GM12878 (cell line): Measurements from ENCODE around the gene ADCY7. TPM values are rescaled to one million over a fixed set of nuclear protein-coding genes. Genes with fewer than 3 reads are reported as not detected.
A peak's percentile ranks its signal among the peaks of the same experiment; 100 is the strongest.

Experiments
- ATAC-seq: fragments of 200-7000 bp; cut with Tn5 transposase; 3 replicates; pipeline ENCODE4 v1.9.1; 2020; ENCODE audit warnings: mild to moderate bottlenecking, moderate library complexity
- BruUV-seq: library from RNA; stranded (reverse); fragments of 400-500 nt; replicated peaks from 2 replicates; lab custom pipeline; 2021; lab: Mats Ljungman, UMichigan
- CTCF ChIA-PET: fragments of 300-600 bp; sonication (Branson Sonifier 250); formaldehyde crosslinking; extraction: SDS; loops from one replicate; lab custom pipeline; 2021; ENCODE audit warnings: inconsistent platforms; lab: Yijun Ruan, JAX
- POLR2A ChIA-PET: fragments of 350-600 bp; formaldehyde crosslinking; extraction: SDS; loops from one replicate; lab custom pipeline; 2021; ENCODE audit warnings: inconsistent platforms; lab: Charles Lee
- RAD21 ChIA-PET: fragments of 300-600 bp; sonication (Branson Sonifier 250); formaldehyde crosslinking; loops from one replicate; lab custom pipeline; 2023; ENCODE audit warnings: antibody characterized with exemption; ENCODE audit not compliant: unreplicated experiment; lab: Charles Lee
- SMC1A ChIA-PET: fragments of 300-600 bp; sonication (Branson Sonifier 250); formaldehyde crosslinking; loops from one replicate; lab custom pipeline; 2023; ENCODE audit not compliant: unreplicated experiment, uncharacterized antibody; lab: Charles Lee
- DNase-seq: peaks from one replicate; pipeline ENCODE4 v3.0.0-alpha.2; 2011; ENCODE audit warnings: low read depth, low spot score
- FAIRE-seq: peaks from 3 replicates; lab custom pipeline; 2011; peaks lifted over from hg19 to GRCh38; lab: Jason Lieb, UNC
- H2AFZ ChIP-seq: 2 replicates; pipeline ENCODE4 v1.6.0; 2011; ENCODE audit warnings: low read depth, low read length, control low read depth; ENCODE audit not compliant: control insufficient read depth
- H3K27ac ChIP-seq: 2 replicates; pipeline ENCODE4 v1.5.1; 2011; ENCODE audit warnings: control low read depth; ENCODE audit not compliant: control insufficient read depth, insufficient read depth
- H3K27me3 ChIP-seq, 2 experiments: replicated peaks in 1 of 2; 2 replicates each; pipeline versions ENCODE4 v1.6.0 to v1.6.1; 2011; ENCODE audit warnings: low read length in 1 of 2; ENCODE audit not compliant: control insufficient read depth in 2 of 2, insufficient read depth in 2 of 2
- H3K36me3 ChIP-seq, 2 experiments: 2 replicates each; pipeline ENCODE4 v1.5.1; 2011; ENCODE audit warnings: low read length in 1 of 2; ENCODE audit not compliant: control insufficient read depth in 2 of 2, insufficient read depth in 2 of 2
- H3K4me1 ChIP-seq: 2 replicates; pipeline ENCODE4 v1.6.1; 2011; ENCODE audit warnings: mild to moderate bottlenecking, low read length, moderate library complexity, mixed read lengths; ENCODE audit not compliant: control insufficient read depth, insufficient read depth
- H3K4me2 ChIP-seq: 2 replicates; pipeline ENCODE4 v1.6.0; 2011; ENCODE audit warnings: control low read depth; ENCODE audit not compliant: control insufficient read depth, insufficient read depth
- H3K4me3 ChIP-seq: fragments of 200-600 bp; sonication (generic); 2 replicates; pipeline ENCODE4 v1.5.1; 2016
- H3K79me2 ChIP-seq: 2 replicates; pipeline ENCODE4 v1.6.0; 2011; ENCODE audit warnings: low read length; ENCODE audit not compliant: control insufficient read depth, insufficient read depth
- H3K9ac ChIP-seq: 2 replicates; pipeline ENCODE4 v1.8.0; 2011; ENCODE audit warnings: low read length, control low read depth, mixed read lengths; ENCODE audit not compliant: control insufficient read depth, insufficient read depth
- H3K9me3 ChIP-seq: replicated peaks from 3 replicates; pipeline ENCODE4 v1.5.1; 2011; ENCODE audit warnings: mild to moderate bottlenecking, low read length; ENCODE audit not compliant: control insufficient read depth, insufficient read depth
- H4K20me1 ChIP-seq: 2 replicates; pipeline ENCODE4 v1.6.0; 2011; ENCODE audit not compliant: control insufficient read depth, insufficient read depth
- CEBPB ChIP-seq, 2 experiments: fragments of 150-350 bp in 1 of 2; IDR thresholded peaks; 2 replicates each; pipeline ENCODE4 v1.6.1; 2012 to 2014; ENCODE audit warnings: low read depth in 2 of 2, low read length in 2 of 2, borderline replicate concordance in 1 of 2, inconsistent platforms in 1 of 2
- FOXM1 ChIP-seq: IDR thresholded peaks from 2 replicates; pipeline ENCODE4 v1.6.1; 2012; ENCODE audit warnings: low read depth, mild to moderate bottlenecking, inconsistent platforms, low read length, moderate library complexity
- HDGF ChIP-seq: fragments of 450-650 bp; IDR thresholded peaks from 2 replicates; pipeline ENCODE4 v1.6.1; 2016; ENCODE audit warnings: antibody characterized with exemption
- MYC ChIP-seq: IDR thresholded peaks from 2 replicates; pipeline ENCODE4 v1.6.1; 2011; ENCODE audit warnings: mild to moderate bottlenecking, low read length, moderate library complexity, inconsistent platforms; ENCODE audit not compliant: insufficient read depth, insufficient replicate concordance, insufficient read length, severe bottlenecking
- SIN3A ChIP-seq: IDR thresholded peaks from 2 replicates; pipeline ENCODE4 v1.6.1; 2012; ENCODE audit warnings: low read depth, low read length, improper control_type of control experiment
- SMARCA5 ChIP-seq: fragments of 450-650 bp; IDR thresholded peaks from 2 replicates; pipeline ENCODE4 v1.6.1; 2017; ENCODE audit warnings: mild to moderate bottlenecking
- SUZ12 ChIP-seq: fragments of 200-600 bp; sonication (generic); IDR thresholded peaks from one replicate; pipeline ENCODE4 v1.6.1; 2018; ENCODE audit warnings: antibody characterized with exemption, mild to moderate bottlenecking; ENCODE audit not compliant: unreplicated experiment
- TCF12 ChIP-seq: IDR thresholded peaks from 2 replicates; pipeline ENCODE4 v1.6.1; 2011; ENCODE audit warnings: low read depth, mild to moderate bottlenecking, low read length
- TCF3 ChIP-seq: IDR thresholded peaks from 2 replicates; pipeline ENCODE4 v1.6.1; 2012; ENCODE audit warnings: low read depth, mild to moderate bottlenecking, low read length, borderline replicate concordance; ENCODE audit not compliant: insufficient read depth
- WGBS: methylation state at CpG from one replicate; pipeline ENCODE4 v1.1.6; 2016; ENCODE audit warnings: low lambda C conversion rate; ENCODE audit not compliant: insufficient replicate concordance, insufficient coverage; ENCODE audit errors: missing lambda C conversion rate; 5-methylcytosine and 5-hydroxymethylcytosine counted together
- in situ Hi-C: fragments of 300-500 bp; cut with MboI; formaldehyde crosslinking; loops from 9 replicates; pipeline ENCODE4 v1.14.3; 2018; ENCODE audit warnings: mixed read lengths
- intact Hi-C: fragments of 100-400 bp; cut with micrococcal nuclease; formaldehyde crosslinking; loops from one replicate; pipeline ENCODE4 v1.14.2; 2022; ENCODE audit not compliant: unreplicated experiment
- polyA plus RNA-seq, 11 experiments: library from polyadenylated mRNA; depleted of rRNA in 4 of 11; unstranded in 6 of 11; stranded (reverse) in 5 of 11; fragments of >200 nt; fragmentation: Nextera tagmentation in 4 of 11; fragmentation: Illumina TruSeq in 1 of 11; extraction: Ambion mirVana in 4 of 11; extraction: Trizol in 1 of 11; gene quantifications; 1 replicate in 1 of 11; 2 replicates in 10 of 11; pipeline versions ENCODE4 v1.2.1 to v1.2.3, GENCODE V29; 2011 to 2016; ENCODE audit warnings: inconsistent platforms in 2 of 11, missing spikeins in 2 of 11, low read depth in 1 of 11
- total RNA-seq, 4 experiments: library from RNA; depleted of rRNA in 3 of 4; stranded (reverse); fragments of >200 nt in 3 of 4; fragmentation: Illumina TruSeq in 1 of 4; extraction: Trizol in 1 of 4; gene quantifications; 2 replicates each; pipeline versions ENCODE4 v1.2.1 to v1.2.3, GENCODE V29; 2013 to 2021
- TF ChIP-seq, protein P1 (sequence below): fragments of 450-650 bp; formaldehyde crosslinking; IDR thresholded peaks from 2 replicates; pipeline ENCODE4 v1.4.0; 2020; ENCODE audit warnings: mild to moderate bottlenecking, moderate library complexity

ADCY7 gene
- total and polyA plus RNA-seq, 10 of the 15 experiments (the other 5 are each of a cell fraction or from before 2014, with no cell fraction given) = 1.2 to 87.9 (median 24.4) TPM

DNA sequence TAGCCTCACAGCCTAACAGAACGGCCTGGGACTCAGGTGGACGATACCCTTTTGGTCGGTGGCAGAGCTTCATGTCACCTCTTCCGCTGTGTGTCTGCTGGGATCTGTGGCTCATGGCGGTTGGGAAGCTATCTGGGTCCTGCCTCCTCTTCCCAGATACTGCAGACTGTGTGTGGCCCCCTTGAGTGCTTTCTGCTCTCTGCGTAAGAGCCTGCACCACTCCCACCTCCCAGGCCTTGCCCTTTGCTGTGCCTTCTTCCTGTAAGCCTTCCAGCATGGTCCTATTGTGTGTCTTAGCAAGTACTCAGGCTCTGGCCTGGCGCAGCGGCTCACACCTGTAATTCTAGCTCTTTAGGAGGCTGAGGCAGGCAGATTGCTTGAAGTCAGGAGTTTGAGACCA lies 17.5 kb upstream of the ADCY7 start:
- Histone ChIP-seq H3K79me2 (no peaks in the 10 kb centered on the region), H3K36me3 (no peaks in the 10 kb centered on the region), H2AFZ (no peak overlapping the region), H4K20me1 (no peaks in the 10 kb centered on the region), H3K9me3 (no peaks in the 10 kb centered on the region), H3K4me1 (no peaks in the 10 kb centered on the region), H3K27ac (no peak overlapping the region), H3K4me2 (no peak overlapping the region), H3K4me3 (no peak overlapping the region), H3K9ac (no peak overlapping the region), H3K27me3 (no peaks in the 10 kb centered on the region)
- in situ Hi-C loops = no loop called here
- ChIA-PET POLR2A (no interaction called here), SMC1A (interaction anchor here (1.4 kb wide), 1 partner anchor 105 kb away, joined by 3 read pairs; no protein-coding TSS in a partner anchor), CTCF (interaction anchor here (1.1 to 11.2 kb wide), 3 partner anchors 109 to 557 kb away, joined by 3 to 102 read pairs (median 4); no protein-coding TSS in a partner anchor), RAD21 (interaction anchor here (0.7 kb wide), 1 partner anchor 182 kb away, joined by 3 read pairs; no protein-coding TSS in a partner anchor)
- ATAC-seq (no peak), FAIRE-seq (no peak), DNase-seq (no peak)
- no TSS peak for BruUV-seq
- 96% methylated on average over 8 of the region's 8 CpGs for WGBS
- TF ChIP-seq SUZ12 = no peak
- TF ChIP-seq SMARCA5 = no peak
- no peak for TF ChIP-seq TCF12
- intact Hi-C loops = loop anchor here (10.0 kb wide), 2 partner anchors 106 to 556 kb away; no protein-coding TSS in a partner anchor

DNA sequence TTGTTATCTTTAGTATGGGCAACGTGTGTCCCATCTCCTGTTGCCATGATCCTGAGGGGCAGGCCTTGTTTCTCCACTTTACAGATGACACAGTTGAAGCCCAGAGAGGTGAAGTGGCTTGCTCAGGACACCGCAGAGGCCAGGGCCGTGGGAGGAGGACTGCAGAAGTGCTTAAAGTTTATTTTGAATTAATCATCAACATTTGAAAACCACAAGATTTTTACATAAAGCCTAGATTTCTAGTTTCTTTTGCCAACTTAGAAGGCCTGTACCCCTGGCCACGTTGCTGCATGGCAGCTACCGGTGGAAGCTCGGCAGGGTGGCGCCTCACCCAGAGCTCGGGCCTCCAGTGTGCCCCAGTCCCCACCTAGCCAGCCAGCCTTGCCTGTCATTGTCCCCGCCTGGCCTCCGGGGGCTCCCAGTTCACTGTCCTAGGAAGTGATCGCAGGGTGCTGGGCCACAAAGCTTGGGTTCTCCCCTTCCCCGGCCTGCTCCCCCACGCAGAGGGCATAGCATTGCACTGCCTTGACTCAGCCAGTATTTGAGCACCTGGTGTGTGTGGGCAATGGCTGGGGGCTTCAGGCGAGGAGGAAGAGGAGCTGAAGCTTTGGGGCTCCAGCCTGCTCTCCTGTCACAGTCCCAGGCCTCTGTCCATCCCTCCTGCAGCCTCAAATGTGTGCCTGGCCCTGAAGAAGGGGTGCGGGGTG lies 14.8 kb upstream of the ADCY7 start:
- no peaks in the 10 kb centered on the region for H3K4me1 ChIP-seq
- ATAC-seq (peak; percentile 27), DNase-seq (no peak), FAIRE-seq (no peak)
- no peaks in the 10 kb centered on the region for H3K9me3 ChIP-seq
- BruUV-seq = no TSS peak
- H3K36me3 ChIP-seq = no peaks in the 10 kb centered on the region
- POLR2A ChIA-PET = interaction anchor here (0.9 kb wide), 1 partner anchor 11 kb away, joined by 3 read pairs; no protein-coding TSS in a partner anchor
- RAD21 ChIA-PET = interaction anchor here (0.9 to 1.9 kb wide), 2 partner anchors 102 to 555 kb away, joined by 3 to 4 read pairs; no protein-coding TSS in a partner anchor
- SMC1A ChIA-PET = interaction anchor here (0.6 to 1.2 kb wide), 3 partner anchors 18 to 495 kb away, joined by 3 to 4 read pairs (median 3); no protein-coding TSS in a partner anchor
- 74% methylated on average over 15 of the region's 15 CpGs for WGBS
- no peaks in the 10 kb centered on the region for H3K27me3 ChIP-seq
- H3K79me2 ChIP-seq = no peaks in the 10 kb centered on the region
- no peaks in the 10 kb centered on the region for H4K20me1 ChIP-seq
- no peak overlapping the region for H3K4me2 ChIP-seq
- CTCF ChIA-PET = interaction anchor here (0.7 to 1.8 kb wide), 2 partner anchors 14 to 227 kb away, joined by 4 to 5 read pairs; partner anchors contain the start of genes ADCY7 and CNEP1R1
- no peak overlapping the region for H3K27ac ChIP-seq
- intact Hi-C loops (no loop called here), in situ Hi-C loops (no loop called here)
- H2AFZ ChIP-seq = no peak overlapping the region
- no peak overlapping the region for H3K9ac ChIP-seq
- H3K4me3 ChIP-seq = no peak overlapping the region
- TF ChIP-seq FOXM1 = no peak
- TF ChIP-seq, protein P1, sequence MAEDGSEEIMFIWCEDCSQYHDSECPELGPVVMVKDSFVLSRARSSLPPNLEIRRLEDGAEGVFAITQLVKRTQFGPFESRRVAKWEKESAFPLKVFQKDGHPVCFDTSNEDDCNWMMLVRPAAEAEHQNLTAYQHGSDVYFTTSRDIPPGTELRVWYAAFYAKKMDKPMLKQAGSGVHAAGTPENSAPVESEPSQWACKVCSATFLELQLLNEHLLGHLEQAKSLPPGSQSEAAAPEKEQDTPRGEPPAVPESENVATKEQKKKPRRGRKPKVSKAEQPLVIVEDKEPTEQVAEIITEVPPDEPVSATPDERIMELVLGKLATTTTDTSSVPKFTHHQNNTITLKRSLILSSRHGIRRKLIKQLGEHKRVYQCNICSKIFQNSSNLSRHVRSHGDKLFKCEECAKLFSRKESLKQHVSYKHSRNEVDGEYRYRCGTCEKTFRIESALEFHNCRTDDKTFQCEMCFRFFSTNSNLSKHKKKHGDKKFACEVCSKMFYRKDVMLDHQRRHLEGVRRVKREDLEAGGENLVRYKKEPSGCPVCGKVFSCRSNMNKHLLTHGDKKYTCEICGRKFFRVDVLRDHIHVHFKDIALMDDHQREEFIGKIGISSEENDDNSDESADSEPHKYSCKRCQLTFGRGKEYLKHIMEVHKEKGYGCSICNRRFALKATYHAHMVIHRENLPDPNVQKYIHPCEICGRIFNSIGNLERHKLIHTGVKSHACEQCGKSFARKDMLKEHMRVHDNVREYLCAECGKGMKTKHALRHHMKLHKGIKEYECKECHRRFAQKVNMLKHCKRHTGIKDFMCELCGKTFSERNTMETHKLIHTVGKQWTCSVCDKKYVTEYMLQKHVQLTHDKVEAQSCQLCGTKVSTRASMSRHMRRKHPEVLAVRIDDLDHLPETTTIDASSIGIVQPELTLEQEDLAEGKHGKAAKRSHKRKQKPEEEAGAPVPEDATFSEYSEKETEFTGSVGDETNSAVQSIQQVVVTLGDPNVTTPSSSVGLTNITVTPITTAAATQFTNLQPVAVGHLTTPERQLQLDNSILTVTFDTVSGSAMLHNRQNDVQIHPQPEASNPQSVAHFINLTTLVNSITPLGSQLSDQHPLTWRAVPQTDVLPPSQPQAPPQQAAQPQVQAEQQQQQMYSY = no peak
- no peak for TF ChIP-seq MYC
- no peak for TF ChIP-seq SIN3A
- TF ChIP-seq HDGF = no peak
- no peak for TF ChIP-seq CEBPB (IDR thresholded peaks at IDR 0.05; ENCODE audit: borderline replicate concordance in 1 of 2, low read depth in 2 of 2, low read length in 2 of 2)
- no peak for TF ChIP-seq TCF3
